Calu3 (cell line): Measurements from ENCODE around the gene ABCF2. TPM values are rescaled to one million over a fixed set of nuclear protein-coding genes. Genes with fewer than 3 reads are reported as not detected.

Experiments
- BruUV-seq: library from RNA; stranded (reverse); fragments of 400-500 nt; replicated peaks from 2 replicates; lab custom pipeline; 2021; lab: Mats Ljungman, UMichigan
- CTCF ChIA-PET: fragments of 300-600 bp; sonication (Branson Sonifier 250); formaldehyde crosslinking; loops from one replicate; lab custom pipeline; 2022; ENCODE audit warnings: antibody characterized with exemption; lab: Charles Lee
- DNase-seq: peaks from one replicate; pipeline ENCODE4 v3.0.0; 2022
- H3K27ac Mint-ChIP-seq: one replicate; pipeline ENCODE4 v1.8.0; 2022; ENCODE audit warnings: mixed read lengths; ENCODE audit not compliant: unreplicated experiment
- H3K27me3 Mint-ChIP-seq: one replicate; pipeline ENCODE4 v1.8.0; 2022; ENCODE audit warnings: mixed read lengths; ENCODE audit not compliant: unreplicated experiment
- H3K36me3 Mint-ChIP-seq: one replicate; pipeline ENCODE4 v1.8.0; 2022; ENCODE audit warnings: mild to moderate bottlenecking, moderate library complexity, mixed read lengths; ENCODE audit not compliant: insufficient read depth, unreplicated experiment
- H3K4me1 Mint-ChIP-seq: one replicate; pipeline ENCODE4 v1.8.0; 2022; ENCODE audit warnings: mild to moderate bottlenecking, low read depth, mixed read lengths; ENCODE audit not compliant: unreplicated experiment
- H3K4me3 Mint-ChIP-seq: one replicate; pipeline ENCODE4 v1.8.0; 2022; ENCODE audit warnings: mild to moderate bottlenecking, low read depth, moderate library complexity, mixed read lengths; ENCODE audit not compliant: unreplicated experiment
- H3K9me3 Mint-ChIP-seq: one replicate; pipeline ENCODE4 v1.8.0; 2022; ENCODE audit warnings: low read depth, mixed read lengths; ENCODE audit not compliant: unreplicated experiment
- intact Hi-C: fragments of 100-400 bp; cut with micrococcal nuclease; formaldehyde crosslinking; loops from one replicate; pipeline ENCODE4 v1.10.0; 2022; ENCODE audit not compliant: unreplicated experiment
- total RNA-seq: library from RNA; stranded (reverse); gene quantifications from 2 replicates; pipeline ENCODE4 v1.2.3, GENCODE V29; 2022
- TF ChIP-seq, protein P1 (sequence below): fragments of 200-600 bp; IDR thresholded peaks from one replicate; pipeline ENCODE4 v1.8.0; 2022; ENCODE audit warnings: antibody characterized with exemption; ENCODE audit not compliant: unreplicated experiment

Gene ABCF2
- total RNA-seq, 1 experiment from 2014 or later, result 49.7 TPM

- intact Hi-C loops, result loop anchor here (1.0 to 2.0 kb wide), 2 partner anchors 48 to 394 kb away; no protein-coding TSS in a partner anchor
- peaks cover 11% of the 10 kb centered on the region for H3K4me1 Mint-ChIP-seq
- TF ChIP-seq, protein P1, sequence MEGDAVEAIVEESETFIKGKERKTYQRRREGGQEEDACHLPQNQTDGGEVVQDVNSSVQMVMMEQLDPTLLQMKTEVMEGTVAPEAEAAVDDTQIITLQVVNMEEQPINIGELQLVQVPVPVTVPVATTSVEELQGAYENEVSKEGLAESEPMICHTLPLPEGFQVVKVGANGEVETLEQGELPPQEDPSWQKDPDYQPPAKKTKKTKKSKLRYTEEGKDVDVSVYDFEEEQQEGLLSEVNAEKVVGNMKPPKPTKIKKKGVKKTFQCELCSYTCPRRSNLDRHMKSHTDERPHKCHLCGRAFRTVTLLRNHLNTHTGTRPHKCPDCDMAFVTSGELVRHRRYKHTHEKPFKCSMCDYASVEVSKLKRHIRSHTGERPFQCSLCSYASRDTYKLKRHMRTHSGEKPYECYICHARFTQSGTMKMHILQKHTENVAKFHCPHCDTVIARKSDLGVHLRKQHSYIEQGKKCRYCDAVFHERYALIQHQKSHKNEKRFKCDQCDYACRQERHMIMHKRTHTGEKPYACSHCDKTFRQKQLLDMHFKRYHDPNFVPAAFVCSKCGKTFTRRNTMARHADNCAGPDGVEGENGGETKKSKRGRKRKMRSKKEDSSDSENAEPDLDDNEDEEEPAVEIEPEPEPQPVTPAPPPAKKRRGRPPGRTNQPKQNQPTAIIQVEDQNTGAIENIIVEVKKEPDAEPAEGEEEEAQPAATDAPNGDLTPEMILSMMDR, result peak; percentile 100
- peaks cover 98% of the 10 kb centered on the region for H3K27me3 Mint-ChIP-seq
- no peak overlapping the region for H3K4me3 Mint-ChIP-seq
- no peaks in the 10 kb centered on the region for H3K9me3 Mint-ChIP-seq
- peak; percentile 79 for DNase-seq
- no TSS peak for BruUV-seq
- CTCF ChIA-PET, result no interaction called here
- H3K36me3 Mint-ChIP-seq, result no peaks in the 10 kb centered on the region
- no peak overlapping the region for H3K27ac Mint-ChIP-seq
Observed at GRCh38 chr7:151172273-151173141, 54.5 kb downstream of the ABCF2 start.

GRCh38 chr7:151168787-151169162 is 58.2 kb downstream of the ABCF2 start:
- intact Hi-C loops, result no loop called here
- TF ChIP-seq, protein P1, result no peak
- no peaks in the 10 kb centered on the region for H3K9me3 Mint-ChIP-seq
- no peak for DNase-seq
- H3K27ac Mint-ChIP-seq, result no peak overlapping the region
- peaks cover 61% of the 10 kb centered on the region for H3K27me3 Mint-ChIP-seq
- no TSS peak for BruUV-seq
- CTCF ChIA-PET, result interaction anchor here (1.9 to 2.9 kb wide), 2 partner anchors 45 to 75 kb away, joined by 6 to 12 read pairs; no protein-coding TSS in a partner anchor
- H3K4me3 Mint-ChIP-seq, result peak overlapping the region; percentile 60
- no peaks in the 10 kb centered on the region for H3K36me3 Mint-ChIP-seq
- peaks cover 11% of the 10 kb centered on the region for H3K4me1 Mint-ChIP-seq

- TF ChIP-seq, protein P1, result peak; percentile 75
- Mint-ChIP-seq H3K4me3 (peak overlapping the region; percentile 60), H3K4me1 (peaks cover 11% of the 10 kb centered on the region), H3K36me3 (no peaks in the 10 kb centered on the region), H3K27ac (no peak overlapping the region), H3K9me3 (no peaks in the 10 kb centered on the region), H3K27me3 (peaks cover 55% of the 10 kb centered on the region)
- no TSS peak for BruUV-seq
- DNase-seq, result peak; percentile 65
- CTCF ChIA-PET, result interaction anchor here (0.6 to 2.9 kb wide), 3 partner anchors 44 to 76 kb away, joined by 4 to 12 read pairs (median 6); no protein-coding TSS in a partner anchor
- intact Hi-C loops, result no loop called here
Observed at GRCh38 chr7:151168003-151168786, 58.8 kb downstream of the ABCF2 start.

DNA sequence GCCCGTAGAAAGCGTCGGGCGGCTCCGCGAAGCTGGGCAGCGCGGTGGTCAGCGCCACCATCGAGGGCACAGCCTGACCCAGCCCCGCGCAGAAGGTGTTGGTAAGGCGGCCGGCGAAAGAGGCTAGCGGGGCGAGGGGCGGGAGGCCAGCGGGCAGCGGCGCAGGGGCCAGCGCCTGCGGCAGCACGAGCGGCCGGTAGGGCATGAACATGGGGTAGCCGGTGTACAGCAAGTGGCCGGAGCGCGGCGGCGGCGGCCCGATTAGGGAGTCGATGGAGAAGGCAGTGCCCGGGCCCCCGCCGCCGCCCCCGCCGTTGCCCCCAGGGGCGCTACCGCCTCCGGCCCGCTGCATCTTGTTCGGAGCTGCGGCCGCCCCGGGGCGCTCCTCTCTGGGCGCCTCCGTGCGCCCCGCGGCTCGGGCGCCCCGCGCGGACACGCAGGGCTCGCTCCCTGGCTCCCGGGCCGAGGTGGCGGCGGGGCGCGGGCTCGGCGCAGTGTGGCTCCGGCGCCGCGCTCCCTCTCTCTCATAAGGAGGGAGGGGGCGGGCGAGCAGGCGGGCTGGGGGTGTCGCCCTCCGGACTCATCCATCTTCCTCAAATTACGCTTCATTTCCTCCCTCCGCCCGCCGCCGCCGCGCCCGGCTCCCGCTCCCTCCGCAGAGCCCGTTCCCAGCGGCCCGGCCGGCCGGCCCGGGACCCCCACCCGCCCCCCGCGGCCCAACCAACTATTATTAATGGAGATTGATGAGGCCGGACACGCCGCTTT is 59.6 kb downstream of the ABCF2 start, which contains the start of gene GBX1:
TSS of gene GBX1 (minus strand) at position 498 of the 765 bp plus-strand sequence. CDS start at position 352, 146 bp downstream.
- CTCF ChIA-PET, result interaction anchor here (0.5 to 1.9 kb wide), 5 partner anchors 17 to 165 kb away, joined by 3 to 6 read pairs (median 6); no protein-coding TSS in a partner anchor
- TF ChIP-seq, protein P1, result no peak
- H3K4me1 Mint-ChIP-seq, result peaks cover 11% of the 10 kb centered on the region
- no TSS peak for BruUV-seq
- intact Hi-C loops, result no loop called here
- H3K4me3 Mint-ChIP-seq, result peak within 1 kb of the TSS; percentile 60
- DNase-seq, result peak; percentile 44
- H3K27me3 Mint-ChIP-seq, result peaks cover 47% of the 10 kb centered on the region
- no peak within 1 kb of the TSS for H3K27ac Mint-ChIP-seq
- H3K36me3 Mint-ChIP-seq, result no peaks in the 10 kb centered on the region
- no peaks in the 10 kb centered on the region for H3K9me3 Mint-ChIP-seq
